Heart right ventricle (tissue), 16 donors: ENCODE results near the gene CBARP. TPM values are rescaled to one million over a fixed set of nuclear protein-coding genes. Genes with fewer than 3 reads are reported as not detected.

Source experiments
- ATAC-seq, 8 donors: fragments of 200-7000 bp; cut with Tn5 transposase; one replicate each; pipeline ENCODE4 v1.9.1; 2020; ENCODE audit warnings: mild to moderate bottlenecking in 8 of 8, moderate library complexity in 8 of 8, moderate number of reproducible peaks in 1 of 8
- DNase-seq, 2 donors: peaks; one replicate each; pipeline ENCODE4 v3.0.0-alpha.2; 2020
- H3K27ac ChIP-seq, 10 donors: fragments of 200-600 bp; sonication (generic) in 2 of 10; one replicate each; pipeline versions ENCODE4 v1.5.0 to v1.8.0; 2020 to 2022; ENCODE audit warnings: mild to moderate bottlenecking in 3 of 10
- H3K27me3 ChIP-seq, 7 donors: fragments of 200-600 bp; one replicate each; pipeline ENCODE4 v1.8.0; 2021 to 2022; ENCODE audit warnings: mild to moderate bottlenecking in 2 of 7
- H3K36me3 ChIP-seq, 9 donors: fragments of 200-600 bp; sonication (generic) in 1 of 9; one replicate each; pipeline versions ENCODE4 v1.5.0 to v1.8.0; 2020 to 2022; ENCODE audit warnings: mild to moderate bottlenecking in 2 of 9
- H3K4me1 ChIP-seq, 9 donors: fragments of 200-600 bp; sonication (generic) in 1 of 9; one replicate each; pipeline versions ENCODE4 v1.5.0 to v1.8.0; 2020 to 2022; ENCODE audit warnings: mild to moderate bottlenecking in 4 of 9
- H3K4me3 ChIP-seq, 10 donors: fragments of 200-600 bp; sonication (generic) in 2 of 10; one replicate each; pipeline versions ENCODE4 v1.5.0 to v1.8.0; 2020 to 2022; ENCODE audit warnings: mild to moderate bottlenecking in 7 of 10, moderate library complexity in 2 of 10
- H3K9me3 ChIP-seq, 11 donors: fragments of 200-600 bp in 10 of 11; sonication (generic) in 2 of 11; one replicate each; pipeline versions ENCODE4 v1.5.0 to v1.8.0; 2013 to 2022; ENCODE audit warnings: mild to moderate bottlenecking in 2 of 11, control low read depth in 1 of 11, moderate library complexity in 1 of 11
- CTCF ChIP-seq, 9 donors: fragments of 200-600 bp; sonication (generic) in 2 of 9; IDR thresholded peaks; one replicate each; pipeline versions ENCODE4 v1.5.0 to v1.8.0; 2021 to 2022; ENCODE audit warnings: antibody characterized with exemption in 9 of 9, mild to moderate bottlenecking in 5 of 9, moderate library complexity in 1 of 9
- WGBS, 2 donors: extraction: QIAGEN DNeasy Blood & Tissue Kit; methylation state at CpG; one replicate each; pipeline ENCODE4 v1.1.7; 2013; ENCODE audit warnings: inconsistent platforms in 1 of 2; 5-methylcytosine and 5-hydroxymethylcytosine counted together
- intact Hi-C, 10 donors: fragments of 100-400 bp; cut with DNase I; formaldehyde crosslinking; loops; one replicate each; pipeline versions ENCODE4 v1.11.1 to v1.14.2; 2022
- polyA plus RNA-seq, 2 donors: library from polyadenylated mRNA; stranded (reverse); fragments of 200-250 nt; gene quantifications; one replicate each; pipeline ENCODE4 v1.2.3, GENCODE V29; 2013
- total RNA-seq, 10 donors: library from RNA; stranded (reverse); fragmentation: NEBNext Ultra II Directional in 3 of 10; extraction: Animal tissue kit (Norgen Biotek cat#: 25700) in 3 of 10; gene quantifications; one replicate each; pipeline versions ENCODE4 v1.2.1 to v1.2.4, GENCODE V29; 2021 to 2023
- donor health status: Arrhythmogenic right ventricular cardiomyopathy.
- donor health status: ischemic (EF 13 %, LVEDD 7.1; RV severe dilation, severe dysfunction).
- donor health status: healthy with polysubstance abuse.
- donor health status: DM: no; HTN: yes; CAD: no.
- donor health status: DM: no; HTN: no; CAD: no.
- donor health status: ischemic (EF 25% LVEDD 6.9; RV normal size, moderate dysfunction).
- donor health status: ischemic (EF 25% LVEDD 5.7; RV mildly dilated, moderate dysfunction).
- donor health status: healthy.
- donor health status: DM: yes; HTN: yes; CAD: no.
- donor health status: Ischemic cardiomyopathy.
- donor health status: ischemic (EF 35%, LVEDD 5.7; RV mildly dilated, moderate dysfunction).
- donor health status: nonischemic (EF 11% LVEDD 7.7; RV severe dilation, severe dysfunction).
- donor health status: DM: yes; HTN: yes; CAD: no.
- donor health status: PGD.
- donor health status: ischemic (EF 29% LVEDD 5.4; RV normal size, mild dysfunction).
- donor health status: nonischemic (EF 23%, LVEDD 6.1; RV moderate dilation, normal function).

The CBARP gene
- total and polyA plus RNA-seq, 12 donors = 0.73 to 2.2 (median 1.3) TPM

- peak overlapping the region; percentile 59 to 100 (median 90) for H3K27ac ChIP-seq
- 15 to 25% methylated on average over 28 of the region's 28 CpGs for WGBS, 2 donors
- no peaks in the 10 kb centered on the region for H3K27me3 ChIP-seq
- peaks cover 48 to 75% (median 68%) of the 10 kb centered on the region in 9 donors for H3K4me1 ChIP-seq
- intact Hi-C loops = loop anchor here in 6 of 10 donors (1.0 to 2.0 kb wide), 5 partner anchors 16 to 23 kb away; partner anchors contain the start of gene MIDN (in 1 of the 6)
- ATAC-seq (peak in 6 of 8 donors; percentile 2 to 11 (median 4)), DNase-seq (peak; percentile 63 to 73)
- H3K4me3 ChIP-seq = peak overlapping the region in 9 of 10 donors; percentile 43 to 67 (median 59)
- no peaks in the 10 kb centered on the region for H3K9me3 ChIP-seq
- TF ChIP-seq CTCF (IDR thresholded peaks at IDR 0.05) = no peak
- H3K36me3 ChIP-seq = peaks cover 0 to 4% (median 1%) of the 10 kb centered on the region in 9 donors
Observed at GRCh38 chr19:1265615-1266128, 27.9 kb upstream of the CBARP start.

- intact Hi-C loops = no loop called here
- TF ChIP-seq CTCF (IDR thresholded peaks at IDR 0.05) = no peak
- Histone ChIP-seq H3K4me3 (peak overlapping the region in 3 of 10 donors; percentile 59 to 62 (median 62)), H3K36me3 (no peaks in the 10 kb centered on the region), H3K27ac (peak overlapping the region; percentile 59 to 100 (median 90)), H3K9me3 (no peaks in the 10 kb centered on the region), H3K4me1 (peaks cover 51 to 75% (median 68%) of the 10 kb centered on the region in 9 donors), H3K27me3 (no peaks in the 10 kb centered on the region)
- 70 to 74% methylated on average over 26 of the region's 26 CpGs for WGBS, 2 donors
- ATAC-seq = peak in 4 of 8 donors; percentile 5 to 18 (median 8)
- DNase-seq = peak; percentile 72 to 77
Observed at GRCh38 chr19:1264801-1265614, 27.2 kb upstream of the CBARP start.

GRCh38 chr19:1263188-1263587 lies 25.4 kb upstream of the CBARP start:
- peak overlapping the region in 8 of 10 donors; percentile 10 to 100 (median 98) for H3K27ac ChIP-seq
- WGBS, 2 donors = 81 to 84% methylated on average over 5 of the region's 5 CpGs
- DNase-seq = no peak
- TF ChIP-seq CTCF (IDR thresholded peaks at IDR 0.05) = no peak
- peaks cover 54 to 84% (median 77%) of the 10 kb centered on the region in 9 donors for H3K4me1 ChIP-seq
- ATAC-seq = no peak
- no peak overlapping the region for H3K4me3 ChIP-seq
- intact Hi-C loops = no loop called here
- H3K36me3 ChIP-seq = peaks cover 0 to 12% (median 1%) of the 10 kb centered on the region in 9 donors
- no peaks in the 10 kb centered on the region for H3K9me3 ChIP-seq
- H3K27me3 ChIP-seq = no peaks in the 10 kb centered on the region

GRCh38 chr19:1262623-1263123 lies 24.9 kb upstream of the CBARP start:
- no peak for TF ChIP-seq CTCF (IDR thresholded peaks at IDR 0.05)
- peak overlapping the region in 3 of 10 donors; percentile 69 to 96 (median 76) for H3K4me3 ChIP-seq

More at GRCh38 chr19:1262623-1263123, 24.9 kb upstream of the CBARP start:
- Histone ChIP-seq H3K27me3 (no peaks in the 10 kb centered on the region), H3K4me1 (peaks cover 50 to 84% (median 77%) of the 10 kb centered on the region in 9 donors), H3K36me3 (peaks cover 0 to 17% (median 6%) of the 10 kb centered on the region in 9 donors), H3K27ac (peak overlapping the region; percentile 60 to 100 (median 96)), H3K9me3 (no peaks in the 10 kb centered on the region)
- ATAC-seq = no peak
- WGBS, 2 donors = 67% methylated on average over 20 to 21 of the region's 21 CpGs
- intact Hi-C loops = no loop called here
- peak in 1 of 2 donors; percentile 15 for DNase-seq
